Activated CD4-positive, CD25-positive, alpha-beta regulatory T cell treated with anti-CD3 and anti-CD28 coated beads, Interleukin-2, amount 50 U/mL, for 72 hours (primary cell): ENCODE data around the gene CREB5.
"Not testable (repeated sequence)": the region's sequence is repeated elsewhere in the genome, so short reads cannot be mapped to it uniquely, and the experiment has no call there.

Experiments used
- DNase-seq: peaks from one replicate; pipeline ENCODE4 v3.0.0; 2021

CREB5 gene

DNA sequence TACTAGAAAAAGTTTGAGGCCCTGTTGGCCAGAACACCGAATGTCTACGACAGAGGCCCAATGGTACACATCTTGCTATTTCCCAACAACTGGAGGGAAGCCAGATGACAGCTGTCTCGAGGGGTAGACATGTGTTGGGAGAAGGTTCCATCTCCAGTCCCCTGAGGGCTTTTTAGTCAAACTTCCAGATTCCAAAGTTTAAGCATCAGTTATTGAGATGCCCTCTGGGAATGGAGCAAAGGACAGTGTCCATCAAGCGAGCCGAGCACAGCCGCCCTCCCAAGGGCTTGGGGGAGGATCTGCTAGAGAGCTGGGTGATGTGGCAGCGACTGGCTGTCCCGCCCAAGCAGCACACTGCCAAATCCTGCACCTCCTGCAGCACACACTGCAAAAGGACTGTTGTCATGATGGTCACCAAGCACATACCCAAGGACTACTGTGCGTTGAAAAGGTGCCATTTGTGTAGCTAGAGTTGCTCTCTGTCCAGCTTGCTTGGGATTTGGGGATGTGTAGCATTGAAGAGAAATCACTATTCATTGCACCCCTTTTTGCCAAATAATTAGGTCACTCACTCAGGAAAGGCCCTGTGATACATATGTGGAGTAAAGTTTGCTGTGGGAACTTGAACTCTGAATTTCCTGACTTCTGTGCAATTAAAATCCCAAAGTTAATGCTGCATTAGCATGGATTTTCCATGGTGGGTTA is 381.2 kb downstream of the CREB5 start:
- no peak for DNase-seq

DNA sequence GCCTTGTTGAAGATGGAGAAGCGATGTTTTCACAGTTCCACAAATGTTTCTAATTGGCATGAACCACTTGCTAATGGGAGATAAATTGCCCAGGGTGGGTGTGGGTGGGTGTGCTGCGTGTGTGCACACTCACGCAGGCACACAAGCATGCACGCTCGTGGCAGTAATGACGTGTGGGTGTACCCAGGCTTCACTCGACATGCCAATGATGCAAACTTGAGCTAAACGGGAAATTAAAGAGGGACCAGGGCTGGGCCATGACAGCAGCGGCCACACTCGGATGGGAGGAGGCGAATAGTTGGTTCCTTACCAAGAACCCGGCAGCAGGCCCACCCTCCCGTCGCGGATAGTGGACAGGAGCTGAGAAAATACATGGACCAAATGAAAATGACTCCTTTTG is 386.0 kb downstream of the CREB5 start:
- no peak for DNase-seq

DNA sequence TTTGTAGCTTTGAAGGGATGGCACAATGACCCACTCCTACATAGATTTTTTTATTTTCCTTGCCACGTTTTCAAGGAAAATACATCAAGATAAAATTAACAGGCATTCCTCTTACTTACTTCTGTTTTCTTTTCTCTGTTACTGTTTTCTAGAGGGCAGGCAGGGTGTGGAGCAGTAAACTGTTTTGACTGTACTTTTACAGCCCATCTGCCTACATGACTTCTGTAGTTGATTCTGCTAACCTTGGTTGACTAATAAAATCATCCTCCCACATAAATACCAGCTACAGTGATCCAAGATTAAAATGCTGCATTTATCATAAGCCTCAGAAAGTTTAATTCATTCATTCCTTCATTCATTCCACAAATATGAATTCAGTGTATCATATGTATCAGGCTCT is 387.3 kb downstream of the CREB5 start:
- DNase-seq, result no peak

DNA sequence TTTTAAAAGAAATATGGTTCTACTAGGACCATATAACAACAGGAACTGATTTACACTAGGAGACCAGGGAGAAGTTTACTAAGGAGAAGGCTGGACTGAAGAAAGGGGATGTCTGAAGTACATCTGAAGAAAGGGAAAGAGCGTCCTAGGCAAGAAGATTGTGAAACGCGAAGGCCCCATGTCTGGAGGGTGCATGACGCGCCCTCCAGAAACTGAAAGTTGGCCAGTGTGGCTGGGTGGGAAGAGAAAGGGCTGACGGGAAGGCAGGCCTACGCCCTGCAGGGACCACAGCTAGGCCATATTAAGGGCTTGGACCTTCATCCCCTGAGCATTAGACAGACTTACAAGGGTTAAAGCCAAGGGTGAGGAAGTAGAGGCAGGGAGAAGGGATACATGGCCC is 387.8 kb downstream of the CREB5 start:
- no peak for DNase-seq

DNA sequence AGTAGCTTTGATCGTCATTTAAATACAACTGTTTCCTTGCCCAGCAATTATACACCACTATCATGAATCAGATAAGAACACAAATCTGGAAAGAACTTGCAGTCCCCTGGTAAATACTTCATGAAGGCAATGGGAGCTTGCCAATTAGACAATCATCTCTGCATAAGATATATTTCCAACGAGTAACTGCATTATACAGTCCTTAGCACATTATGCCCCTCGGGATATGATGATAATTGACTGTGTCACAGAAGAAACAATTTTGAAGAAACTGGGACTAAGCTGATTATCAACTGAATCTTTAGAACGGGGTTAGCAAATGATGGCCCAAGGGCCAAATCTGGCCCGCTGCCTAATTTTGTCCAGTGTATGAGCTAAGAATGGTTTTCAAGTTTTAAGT is 390.1 kb downstream of the CREB5 start:
- DNase-seq, result no peak

DNA sequence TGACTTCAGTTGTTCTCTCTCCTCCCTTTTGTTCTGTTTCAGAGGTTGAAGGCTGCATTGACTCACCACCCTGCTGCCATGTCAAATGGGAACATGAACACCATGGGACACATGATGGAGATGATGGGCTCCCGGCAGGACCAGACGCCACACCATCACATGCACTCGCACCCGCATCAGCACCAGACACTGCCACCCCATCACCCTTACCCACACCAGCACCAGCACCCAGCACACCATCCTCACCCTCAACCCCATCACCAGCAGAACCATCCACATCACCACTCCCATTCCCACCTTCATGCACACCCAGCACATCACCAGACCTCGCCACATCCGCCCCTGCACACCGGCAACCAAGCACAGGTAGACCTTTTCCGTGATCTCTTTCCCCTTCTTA is 391.8 kb downstream of the CREB5 start:
- DNase-seq, result no peak

DNA sequence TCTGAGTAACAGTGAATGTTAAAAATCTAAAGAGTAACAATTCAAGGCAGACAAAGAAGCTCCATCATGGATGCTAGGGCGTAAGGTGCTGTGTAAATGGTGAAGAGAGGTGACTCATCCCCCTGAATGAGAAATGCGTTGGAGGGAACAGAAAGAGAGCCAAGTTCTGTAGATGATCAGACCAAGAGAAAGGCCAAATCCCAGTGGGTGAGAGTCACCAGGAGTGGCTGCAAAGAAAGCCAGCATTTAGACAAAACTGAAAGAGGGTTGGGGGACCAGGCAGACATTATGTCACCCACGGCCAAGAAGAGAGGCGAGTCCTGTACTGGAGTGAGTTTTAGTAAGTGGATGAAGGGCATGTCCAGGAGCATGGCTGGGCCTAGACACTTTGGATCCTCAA is 392.7 kb downstream of the CREB5 start:
- DNase-seq, result no peak

DNA sequence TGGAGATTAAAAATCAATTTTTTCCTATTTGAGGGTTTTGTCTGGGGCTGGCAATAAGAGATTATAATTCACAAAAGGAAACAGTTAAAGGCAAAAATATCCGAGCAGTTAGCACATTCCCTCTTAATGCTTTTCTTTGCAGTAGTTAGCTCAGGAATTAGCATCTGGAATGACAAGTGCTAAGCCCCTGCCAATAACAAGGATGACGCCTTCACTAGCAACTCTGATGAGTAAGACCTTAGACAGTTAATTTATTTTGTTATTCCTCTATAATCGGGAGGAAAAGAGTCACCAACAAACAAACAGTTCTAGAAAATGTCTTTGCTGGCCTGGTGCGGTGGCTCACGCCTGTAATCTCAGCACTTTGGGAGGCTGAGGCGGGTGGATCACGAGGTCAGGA is 394.5 kb downstream of the CREB5 start:
- no peak for DNase-seq

DNA sequence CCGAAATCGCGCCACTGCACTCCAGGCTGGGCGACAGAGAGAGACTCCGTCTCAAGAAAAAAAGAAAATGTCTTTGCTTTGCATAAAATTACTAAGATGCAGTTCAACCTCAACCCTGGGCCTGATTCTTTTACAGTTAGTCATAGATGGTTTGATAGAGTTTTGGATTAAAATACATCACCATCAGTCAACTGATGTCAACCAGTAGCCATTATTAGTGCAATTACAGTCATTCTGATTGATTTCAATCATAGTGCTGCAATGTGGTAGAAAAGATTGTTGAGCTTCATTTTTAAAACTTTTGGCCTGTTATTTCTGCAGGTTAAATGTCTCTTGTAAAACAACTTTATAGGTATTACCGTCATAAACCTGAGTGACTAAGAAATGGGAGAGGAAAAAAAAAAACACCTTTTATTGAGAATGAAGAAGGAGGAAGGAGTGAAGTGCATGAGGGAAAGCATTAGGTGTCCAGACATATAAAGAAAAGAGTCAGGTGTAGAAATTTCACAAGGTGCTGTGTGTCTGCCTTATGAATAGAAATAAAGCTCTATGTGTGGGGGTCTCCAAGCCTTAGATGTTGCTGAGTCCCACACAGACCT is 395.2 kb downstream of the CREB5 start:
- DNase-seq, result no peak

DNA sequence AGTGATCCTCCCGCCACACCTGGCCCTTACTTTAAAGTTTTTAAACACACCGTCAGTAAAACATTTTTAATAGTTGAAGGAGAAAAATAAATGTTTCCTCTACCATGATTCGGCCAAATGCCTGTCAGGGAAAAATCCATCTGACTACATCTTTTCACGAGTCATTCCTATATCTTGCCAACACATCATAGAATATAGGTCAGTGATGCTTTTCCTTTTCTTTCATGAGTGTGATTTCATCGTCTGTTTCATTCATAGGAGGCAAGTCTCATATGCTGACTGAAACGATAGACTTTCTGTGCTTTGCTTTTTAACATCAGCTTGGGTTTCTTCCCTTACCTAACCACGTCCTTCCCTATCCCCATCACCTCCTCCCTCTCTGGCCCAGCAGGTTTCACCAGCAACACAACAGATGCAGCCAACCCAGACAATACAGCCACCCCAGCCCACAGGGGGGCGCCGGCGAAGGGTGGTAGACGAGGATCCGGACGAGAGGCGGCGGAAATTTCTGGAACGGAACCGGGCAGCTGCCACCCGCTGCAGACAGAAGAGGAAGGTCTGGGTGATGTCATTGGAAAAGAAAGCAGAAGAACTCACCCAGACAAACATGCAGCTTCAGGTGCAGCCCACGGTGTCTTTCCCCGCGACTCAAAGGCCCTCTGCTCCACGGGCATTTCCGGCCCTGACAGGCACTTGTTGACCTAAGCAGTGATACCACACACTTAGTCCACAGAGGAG is 396.6 kb downstream of the CREB5 start:
- DNase-seq, result no peak

DNA sequence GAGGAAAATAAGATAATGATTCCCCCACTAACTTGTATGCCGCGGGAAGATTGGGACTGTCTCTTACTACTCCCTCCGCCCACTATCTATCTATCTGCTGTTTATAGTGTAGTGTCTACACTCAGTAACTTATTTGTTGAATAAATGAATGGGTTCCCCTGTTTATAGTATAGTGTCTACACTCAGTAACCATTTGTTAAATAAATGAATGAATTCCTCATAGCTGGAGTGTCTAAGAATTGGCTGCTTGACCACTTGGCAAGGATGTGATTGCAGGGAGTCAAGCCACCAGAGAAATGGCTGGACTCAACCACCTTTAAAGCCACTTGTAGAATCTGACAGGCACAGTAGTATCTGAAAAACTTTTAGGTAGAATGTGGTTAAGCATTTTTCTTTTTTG is 398.7 kb downstream of the CREB5 start:
- no peak for DNase-seq

DNA sequence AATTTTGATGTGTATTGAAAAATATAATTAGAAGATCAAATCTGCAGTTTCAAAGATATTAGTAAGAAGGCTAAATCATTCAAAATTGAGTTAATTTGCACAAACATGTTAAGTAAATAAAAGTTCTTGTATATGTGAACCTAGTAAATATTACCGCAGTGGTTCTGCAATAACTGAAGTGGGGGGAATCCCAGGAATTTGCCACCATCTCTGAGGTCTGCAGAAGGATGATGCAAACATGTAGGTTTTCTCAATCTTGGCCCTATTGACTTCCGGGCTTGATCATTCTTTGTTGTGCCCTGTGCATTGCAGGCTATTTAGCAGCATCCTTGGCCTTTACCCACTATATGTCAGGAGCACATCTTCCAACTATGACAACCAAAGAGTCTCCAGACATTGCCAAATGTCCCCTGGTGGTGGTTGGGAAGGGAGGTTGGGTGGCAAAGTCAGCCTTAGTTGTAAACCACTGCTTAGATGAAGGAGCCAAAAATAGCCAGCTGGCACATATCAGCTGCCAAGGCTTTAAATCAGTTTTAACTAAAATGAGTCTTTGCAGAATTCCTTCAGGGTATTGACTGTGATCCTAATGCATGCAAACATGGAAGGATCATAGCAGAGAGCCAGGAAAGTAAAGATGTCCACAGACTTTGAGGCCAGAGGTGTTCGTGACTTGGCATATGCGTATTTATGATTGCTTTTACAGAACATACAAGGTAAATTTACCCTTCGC is 399.5 kb downstream of the CREB5 start:
- no peak for DNase-seq

DNA sequence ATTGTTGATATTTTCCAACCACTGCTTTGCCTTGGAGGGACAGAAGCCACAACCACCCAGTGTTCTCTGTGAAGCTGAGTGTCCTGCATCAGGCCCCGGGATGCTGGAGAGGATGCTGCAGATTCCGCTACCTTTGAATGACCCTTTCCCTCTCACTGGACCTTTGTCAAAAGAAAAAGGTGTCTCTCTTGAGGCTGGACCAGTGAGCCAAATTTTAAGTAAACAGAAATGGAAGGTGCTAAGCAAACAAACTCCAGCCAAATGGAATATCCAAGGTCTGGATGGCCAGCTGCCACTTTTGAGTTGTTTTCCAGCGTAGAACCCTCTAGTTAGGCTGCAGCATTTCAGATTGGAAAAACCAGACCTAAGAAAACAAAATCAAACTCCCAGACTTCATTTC is 400.3 kb downstream of the CREB5 start:
- DNase-seq, result no peak

DNA sequence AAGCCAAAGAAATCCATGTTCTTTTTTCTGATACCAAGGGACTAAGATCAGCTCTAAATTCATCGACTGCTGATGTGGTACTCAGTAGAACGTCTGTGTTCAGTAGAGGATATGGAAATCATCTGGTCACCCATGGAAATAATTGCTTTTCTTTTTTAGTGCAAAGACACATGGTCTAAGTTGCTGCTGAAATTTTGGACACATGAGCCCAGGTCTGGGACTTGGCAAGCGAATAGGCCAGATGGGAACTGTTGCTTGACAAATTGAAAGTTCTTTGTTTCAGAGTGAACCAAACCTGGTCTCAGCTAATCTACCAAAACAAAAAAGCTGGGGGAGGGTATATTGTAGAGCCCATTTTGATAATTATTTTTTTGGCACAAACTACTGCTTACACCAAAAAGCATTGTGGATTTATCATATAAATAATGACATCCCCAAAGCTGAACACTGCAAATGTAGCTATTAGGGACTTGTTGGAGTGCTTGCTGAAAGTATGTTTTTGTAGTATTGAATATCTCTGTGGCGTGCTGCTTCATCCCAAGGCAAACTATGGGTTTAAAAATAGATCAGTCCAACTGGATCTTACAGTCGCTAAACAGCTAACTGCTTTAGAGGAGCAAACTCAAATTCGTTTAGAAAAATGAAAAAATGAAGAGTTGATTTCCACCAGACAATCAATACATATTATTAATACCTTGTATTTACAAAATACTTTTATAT is 401.1 kb downstream of the CREB5 start:
- DNase-seq, result no peak

DNA sequence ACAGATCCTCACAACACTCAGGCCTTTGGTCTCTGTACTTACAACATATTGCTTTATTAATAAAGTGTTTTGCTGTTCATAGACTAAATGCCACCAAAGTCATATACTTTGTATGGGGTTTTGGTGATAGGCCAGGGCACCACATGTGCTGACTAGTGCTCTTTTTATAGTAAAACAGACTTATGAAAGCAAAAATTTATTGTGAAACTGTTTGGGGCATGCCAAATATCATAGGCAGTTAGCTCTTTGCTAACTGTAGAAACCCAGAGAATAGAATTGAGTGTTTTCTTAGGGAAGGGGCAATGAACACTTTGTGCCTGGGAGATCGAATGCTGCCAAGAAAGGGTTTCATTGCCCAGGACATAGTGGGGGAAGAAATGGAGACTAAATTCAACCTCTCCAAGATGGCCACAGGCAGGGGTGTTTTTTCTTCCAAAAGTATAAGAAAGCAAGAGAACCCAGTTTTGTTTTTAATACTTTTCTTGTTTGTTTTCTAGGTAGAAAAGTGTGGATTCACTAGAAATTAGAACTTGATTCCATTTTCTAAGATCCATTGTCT is 403.1 kb downstream of the CREB5 start:
- no peak for DNase-seq

DNA sequence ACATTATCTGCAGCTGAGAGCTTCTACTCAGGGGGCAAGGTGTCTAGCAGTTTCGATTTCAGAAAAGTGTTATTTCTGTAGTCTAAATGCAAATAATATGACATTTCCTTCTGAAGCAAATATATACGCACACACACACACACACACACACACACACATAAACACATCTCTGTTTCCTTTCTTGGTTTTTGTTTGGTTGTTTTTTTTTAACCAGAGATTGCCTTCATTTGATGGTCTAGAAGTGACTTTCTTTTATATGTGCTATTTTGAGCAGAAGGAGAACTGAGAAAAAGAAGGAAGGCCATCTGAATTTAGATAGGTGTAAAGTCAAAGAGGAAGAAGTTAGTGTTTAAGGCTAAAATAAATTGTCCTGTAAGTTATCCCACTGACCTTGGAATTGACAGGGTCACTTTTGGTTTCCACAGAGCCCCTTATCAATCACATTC is 403.6 kb downstream of the CREB5 start:
- DNase-seq, result no peak

DNA sequence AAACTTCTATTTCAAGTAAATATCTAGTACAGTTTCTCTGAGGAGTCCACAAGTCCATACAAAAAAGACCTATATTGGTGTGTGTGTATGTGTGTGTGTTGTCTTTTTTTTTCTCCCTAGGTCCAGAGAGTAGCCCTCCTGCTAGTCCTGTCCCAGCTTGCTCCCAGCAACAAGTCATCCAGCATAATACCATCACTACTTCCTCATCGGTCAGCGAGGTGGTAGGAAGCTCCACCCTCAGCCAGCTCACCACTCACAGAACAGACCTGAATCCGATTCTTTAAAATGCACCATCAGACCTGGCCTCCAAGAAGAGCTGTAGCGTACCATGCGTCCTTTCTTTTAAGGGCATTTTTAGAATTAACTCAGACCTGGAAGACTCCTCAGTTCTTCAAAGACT is 406.7 kb downstream of the CREB5 start:
- no peak for DNase-seq

DNA sequence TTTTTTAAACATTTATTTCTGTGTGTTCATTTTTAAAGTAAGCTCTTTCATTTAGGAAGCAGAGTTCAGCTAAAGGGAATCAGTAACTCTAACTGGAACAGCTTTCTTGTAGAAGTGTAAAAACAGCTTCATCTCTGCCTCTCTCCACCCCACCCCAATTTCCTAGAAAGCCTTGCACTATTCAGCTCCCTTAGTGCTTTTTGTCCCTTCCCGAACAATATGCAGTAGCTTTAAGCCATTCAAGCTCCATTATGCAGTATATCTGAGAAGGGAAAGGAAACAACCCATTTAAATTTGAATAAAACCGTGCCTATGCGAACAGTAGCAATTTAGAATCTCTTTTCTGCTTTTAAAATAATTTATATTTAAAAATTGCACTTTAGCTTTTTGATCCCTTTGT is 411.3 kb downstream of the CREB5 start:
- no peak for DNase-seq

DNA sequence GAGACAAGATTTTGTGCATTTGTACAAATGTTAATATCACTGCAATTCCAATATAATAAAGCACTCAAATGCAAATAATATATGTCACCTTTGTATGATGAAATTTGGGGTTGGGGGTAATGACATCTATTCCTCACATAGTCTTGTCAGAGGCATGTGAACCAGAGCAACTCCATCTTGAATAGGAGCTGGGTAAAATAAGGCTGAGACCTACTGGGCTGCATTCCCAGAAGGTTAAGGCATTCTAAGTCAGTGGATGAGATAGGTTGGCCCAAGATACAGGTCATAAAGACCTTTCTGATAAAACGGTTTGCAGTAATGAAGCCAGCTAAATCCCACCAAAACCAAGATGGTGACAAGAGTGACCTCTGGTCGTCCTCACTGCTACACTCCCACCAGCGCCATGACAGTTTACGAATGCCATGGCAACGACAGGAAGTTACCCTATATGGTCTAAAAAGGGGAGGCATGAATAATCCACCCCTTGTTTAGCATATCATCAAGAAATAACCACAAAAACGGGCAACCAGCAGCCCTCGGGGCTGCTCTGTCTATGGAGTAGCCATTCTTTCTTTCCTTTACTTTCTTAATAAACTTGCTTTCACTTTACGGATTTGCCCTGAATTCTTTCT is 413.6 kb downstream of the CREB5 start:
- DNase-seq, result not testable (repeated sequence)

DNA sequence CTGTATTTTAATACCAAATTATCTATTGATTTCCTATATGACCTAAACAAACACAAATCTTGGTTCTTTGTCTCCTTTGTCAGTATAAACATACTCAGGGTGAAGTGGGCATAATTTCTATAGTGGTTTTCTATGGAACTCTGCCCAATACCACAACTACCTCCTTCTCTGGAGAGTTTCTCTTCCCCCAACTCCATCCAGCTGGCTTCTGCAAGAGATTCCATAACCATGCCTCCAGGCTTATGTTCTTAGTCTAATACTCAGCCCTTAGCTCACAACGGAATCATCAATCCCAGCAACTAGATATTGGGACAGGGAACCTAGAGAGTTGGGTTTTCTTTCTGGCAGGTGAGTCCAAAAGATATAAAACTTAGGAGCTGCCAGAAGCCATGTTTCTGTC is 418.5 kb downstream of the CREB5 start:
- no peak for DNase-seq

DNA sequence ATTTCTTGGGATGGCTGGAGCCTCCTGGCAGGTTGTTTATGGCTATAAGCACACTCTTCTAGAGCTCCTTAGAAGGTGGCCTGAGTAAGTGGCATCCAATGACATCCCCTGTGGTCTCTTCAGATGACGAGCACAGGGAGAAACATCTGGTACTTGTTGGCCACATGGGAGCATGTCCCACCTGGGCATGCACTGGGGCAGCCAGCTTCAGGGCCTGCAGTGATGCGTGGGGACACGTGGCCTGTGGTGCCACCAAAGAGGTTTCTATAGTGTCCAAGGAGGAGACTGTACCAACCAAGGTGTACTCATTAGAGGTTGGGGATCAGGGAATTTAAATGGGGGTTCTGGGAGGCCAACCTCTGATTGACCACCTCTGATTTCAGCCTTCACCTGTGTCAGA is 420.4 kb downstream of the CREB5 start:
- no peak for DNase-seq

DNA sequence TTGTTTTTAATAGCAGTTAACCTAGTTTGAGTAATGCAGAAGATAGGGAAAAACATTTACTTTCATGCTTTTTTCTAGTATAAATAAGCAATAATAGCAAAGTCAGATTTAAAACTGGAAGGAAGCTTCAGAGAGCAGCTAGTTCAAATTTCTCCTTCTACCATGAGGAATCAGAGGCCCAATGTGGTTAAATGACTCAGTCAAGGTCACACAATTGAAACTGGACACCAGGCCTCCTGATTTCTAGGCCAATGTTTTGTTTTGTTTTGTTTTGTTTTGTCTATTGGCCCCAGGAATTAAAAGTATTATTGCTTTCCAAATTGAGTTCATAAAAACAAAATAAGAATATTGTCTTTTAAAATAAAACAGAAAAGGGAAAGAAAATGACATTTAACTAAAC is 423.5 kb downstream of the CREB5 start:
- no peak for DNase-seq
